ENCODE data around the gene ZNF365. TPM values are rescaled to one million over a fixed set of nuclear protein-coding genes. Genes with fewer than 3 reads are reported as not detected.

The ZNF365 gene
- polyA plus RNA-seq, 3 donors = 0.32 to 0.50 (median 0.37) TPM

- DNase-seq = no peak
These were observed 40.2 kb downstream of the ZNF365 start for GRCh38 chr10:62414359-62414758.

GRCh38 chr10:62422068-62422590 lies 48.0 kb downstream of the ZNF365 start:
- DNase-seq = no peak

- no peak for DNase-seq
These were observed 49.9 kb downstream of the ZNF365 start for GRCh38 chr10:62424026-62424425.

- no peak for DNase-seq
These were observed 51.9 kb downstream of the ZNF365 start for GRCh38 chr10:62426086-62426485.

GRCh38 chr10:62426600-62426999 lies 52.4 kb downstream of the ZNF365 start:
- no peak for DNase-seq

GRCh38 chr10:62430881-62431280 lies 56.7 kb downstream of the ZNF365 start:
- DNase-seq = no peak

- DNase-seq = no peak
These were observed 59.1 kb downstream of the ZNF365 start for GRCh38 chr10:62433181-62433692.

- no peak for DNase-seq
These were observed 59.7 kb downstream of the ZNF365 start for GRCh38 chr10:62433901-62434300.

GRCh38 chr10:62437696-62438095 lies 63.5 kb downstream of the ZNF365 start:
- peak; percentile 73 for DNase-seq

GRCh38 chr10:62442006-62442405 lies 67.8 kb downstream of the ZNF365 start:
- no peak for DNase-seq

GRCh38 chr10:62442894-62443669 lies 68.9 kb downstream of the ZNF365 start:
- DNase-seq = no peak

GRCh38 chr10:62443866-62444265 lies 69.7 kb downstream of the ZNF365 start:
- no peak for DNase-seq

- DNase-seq = no peak
These were observed 72.5 kb downstream of the ZNF365 start for GRCh38 chr10:62446627-62447026.

GRCh38 chr10:62450912-62451610 lies 76.9 kb downstream of the ZNF365 start:
- no peak for DNase-seq

- no peak for DNase-seq
These were observed 77.4 kb downstream of the ZNF365 start for GRCh38 chr10:62451611-62451975.

Other genes with a start within 250 kb of the ZNF365 start
- gene RTKN2, start 105.5 kb upstream of the ZNF365 start, polyA plus RNA-seq (ENCODE audit: insufficient read length in 3 of 3) = 10 to 100 TPM; 10.1 to 12.3 (median 12.1) TPM

Measured in renal pelvis (tissue), 4 donors.